Esophagus muscularis mucosa (tissue), 4 donors: ENCODE results near the gene DGKG. TPM values are rescaled to one million over a fixed set of nuclear protein-coding genes. Genes with fewer than 3 reads are reported as not detected.

Experiments used
- DNase-seq: peaks from one replicate; pipeline ENCODE4 v3.0.0-alpha.2; 2017; ENCODE audit errors: extremely low spot score
- H3K27ac ChIP-seq, 4 donors: fragments of 200-600 bp; sonication (generic); replicated peaks in 1 of 4; 1 replicate in 3 of 4; 2 replicates in 1 of 4; pipeline ENCODE4 v1.5.1; 2016 to 2019; ENCODE audit warnings: mild to moderate bottlenecking in 1 of 4
- H3K27me3 ChIP-seq, 4 donors: fragments of 200-600 bp; sonication (generic); one replicate each; pipeline versions ENCODE4 v1.5.1 to v1.6.0; 2016 to 2019
- H3K36me3 ChIP-seq, 4 donors: fragments of 200-600 bp; sonication (generic); one replicate each; pipeline ENCODE4 v1.5.1; 2016 to 2019
- H3K4me1 ChIP-seq, 4 donors: fragments of 200-600 bp; sonication (generic); one replicate each; pipeline ENCODE4 v1.5.1; 2016 to 2019
- H3K4me3 ChIP-seq, 4 donors: fragments of 200-600 bp; sonication (generic); 1 replicate in 2 of 4; 2 replicates in 2 of 4; pipeline ENCODE4 v1.5.1; 2016 to 2019; ENCODE audit warnings: mild to moderate bottlenecking in 4 of 4, moderate library complexity in 1 of 4
- H3K9me3 ChIP-seq, 4 donors: fragments of 200-600 bp; sonication (generic); 1 replicate in 3 of 4; 2 replicates in 1 of 4; pipeline ENCODE4 v1.5.1; 2016 to 2019
- EP300 ChIP-seq: sonication (generic); formaldehyde crosslinking; IDR thresholded peaks from one replicate; pipeline ENCODE4 v1.6.1; 2017; ENCODE audit warnings: antibody characterized with exemption
- POLR2A ChIP-seq: fragments of 450-650 bp; IDR thresholded peaks from one replicate; pipeline ENCODE4 v1.6.1; 2017; ENCODE audit warnings: antibody characterized with exemption, moderate library complexity, mild to moderate bottlenecking, low read depth
- POLR2AphosphoS5 ChIP-seq, 2 donors: sonication (generic); formaldehyde crosslinking; IDR thresholded peaks; one replicate each; pipeline ENCODE4 v1.6.1; 2017; ENCODE audit warnings: antibody characterized with exemption in 2 of 2
- WGBS: methylation state at CpG from one replicate; pipeline ENCODE4 v1.1.5; 2018; 5-methylcytosine and 5-hydroxymethylcytosine counted together
- intact Hi-C: fragments of 100-400 bp; cut with DNase I; formaldehyde crosslinking; loops from one replicate; pipeline ENCODE4 v1.15.1; 2023
- total RNA-seq, 4 donors: library from RNA; depleted of rRNA; stranded (reverse); fragments of >200 nt; gene quantifications; one replicate each; pipeline versions ENCODE4 v1.1.0 to v1.2.1, GENCODE V29; 2016
- TF ChIP-seq, protein P1 (sequence below), 3 experiments: fragments of 200-600 bp in 2 of 3; fragments of 450-650 bp in 1 of 3; sonication (generic) in 2 of 3; IDR thresholded peaks; one replicate each; pipeline ENCODE4 v1.5.1; 2017 to 2019; ENCODE audit warnings: antibody characterized with exemption in 3 of 3, mild to moderate bottlenecking in 2 of 3, moderate library complexity in 1 of 3

The DGKG gene
- total RNA-seq, 4 donors from 2014 or later, result 75.0 to 169 (median 104) TPM

DNA sequence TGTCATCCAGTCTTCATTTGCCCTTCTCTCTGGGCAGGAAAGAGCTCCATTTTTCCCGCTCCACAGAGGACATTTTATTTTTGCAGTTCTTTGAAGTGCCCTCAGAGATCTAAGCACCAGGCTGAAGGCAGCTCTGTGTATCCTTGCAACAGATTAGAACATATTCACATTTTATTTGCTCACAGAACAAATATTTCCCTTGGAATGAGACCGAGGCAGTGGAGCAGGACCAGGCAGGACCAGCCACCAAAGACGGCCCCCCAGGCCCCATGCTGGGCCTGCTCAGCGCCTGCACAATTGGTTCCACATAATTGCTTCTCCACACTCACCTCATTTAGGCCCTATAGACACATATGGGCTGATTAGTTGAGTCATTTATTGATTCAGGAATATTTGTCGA, 237.4 kb downstream of the DGKG start:
- H3K36me3 ChIP-seq, result no peaks in the 10 kb centered on the region
- no peak for DNase-seq
- no peaks in the 10 kb centered on the region for H3K4me1 ChIP-seq
- no peak overlapping the region for H3K27ac ChIP-seq
- WGBS, result 88% methylated on average over 5 of the region's 5 CpGs
- no peaks in the 10 kb centered on the region for H3K9me3 ChIP-seq
- H3K4me3 ChIP-seq, result no peak overlapping the region
- TF ChIP-seq, protein P1, sequence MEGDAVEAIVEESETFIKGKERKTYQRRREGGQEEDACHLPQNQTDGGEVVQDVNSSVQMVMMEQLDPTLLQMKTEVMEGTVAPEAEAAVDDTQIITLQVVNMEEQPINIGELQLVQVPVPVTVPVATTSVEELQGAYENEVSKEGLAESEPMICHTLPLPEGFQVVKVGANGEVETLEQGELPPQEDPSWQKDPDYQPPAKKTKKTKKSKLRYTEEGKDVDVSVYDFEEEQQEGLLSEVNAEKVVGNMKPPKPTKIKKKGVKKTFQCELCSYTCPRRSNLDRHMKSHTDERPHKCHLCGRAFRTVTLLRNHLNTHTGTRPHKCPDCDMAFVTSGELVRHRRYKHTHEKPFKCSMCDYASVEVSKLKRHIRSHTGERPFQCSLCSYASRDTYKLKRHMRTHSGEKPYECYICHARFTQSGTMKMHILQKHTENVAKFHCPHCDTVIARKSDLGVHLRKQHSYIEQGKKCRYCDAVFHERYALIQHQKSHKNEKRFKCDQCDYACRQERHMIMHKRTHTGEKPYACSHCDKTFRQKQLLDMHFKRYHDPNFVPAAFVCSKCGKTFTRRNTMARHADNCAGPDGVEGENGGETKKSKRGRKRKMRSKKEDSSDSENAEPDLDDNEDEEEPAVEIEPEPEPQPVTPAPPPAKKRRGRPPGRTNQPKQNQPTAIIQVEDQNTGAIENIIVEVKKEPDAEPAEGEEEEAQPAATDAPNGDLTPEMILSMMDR (IDR thresholded peaks at IDR 0.05), result no peak
- TF ChIP-seq EP300, result no peak
- TF ChIP-seq POLR2AphosphoS5 (IDR thresholded peaks at IDR 0.05), result no peak
- no peak for TF ChIP-seq POLR2A
- no peaks in the 10 kb centered on the region for H3K27me3 ChIP-seq
- intact Hi-C loops, result no loop called here

- TF ChIP-seq EP300 (no peak), POLR2AphosphoS5 (IDR thresholded peaks at IDR 0.05) (no peak), POLR2A (no peak)
- TF ChIP-seq, protein P1 (IDR thresholded peaks at IDR 0.05), result no peak
- no peaks in the 10 kb centered on the region for H3K27me3 ChIP-seq
- intact Hi-C loops, result no loop called here
- no peaks in the 10 kb centered on the region for H3K9me3 ChIP-seq
- no peaks in the 10 kb centered on the region for H3K36me3 ChIP-seq
- H3K4me1 ChIP-seq, result no peaks in the 10 kb centered on the region
- no peak for DNase-seq
- 71% methylated on average over 5 of the region's 5 CpGs for WGBS
- no peak overlapping the region for H3K27ac ChIP-seq
- H3K4me3 ChIP-seq, result no peak overlapping the region
Measured at GRCh38 chr3:186123012-186123411, 239.0 kb downstream of the DGKG start.

- Histone ChIP-seq H3K9me3 (no peaks in the 10 kb centered on the region), H3K27ac (no peak overlapping the region), H3K27me3 (no peaks in the 10 kb centered on the region), H3K4me1 (no peaks in the 10 kb centered on the region), H3K4me3 (no peak overlapping the region), H3K36me3 (no peaks in the 10 kb centered on the region)
- 24% methylated on average over 2 of the region's 2 CpGs for WGBS
- intact Hi-C loops, result no loop called here
- TF ChIP-seq, protein P1 (IDR thresholded peaks at IDR 0.05), result no peak
- TF ChIP-seq EP300 (no peak), POLR2A (no peak), POLR2AphosphoS5 (IDR thresholded peaks at IDR 0.05) (no peak)
- no peak for DNase-seq
Measured at GRCh38 chr3:186121968-186122367, 240.1 kb downstream of the DGKG start.

DNA sequence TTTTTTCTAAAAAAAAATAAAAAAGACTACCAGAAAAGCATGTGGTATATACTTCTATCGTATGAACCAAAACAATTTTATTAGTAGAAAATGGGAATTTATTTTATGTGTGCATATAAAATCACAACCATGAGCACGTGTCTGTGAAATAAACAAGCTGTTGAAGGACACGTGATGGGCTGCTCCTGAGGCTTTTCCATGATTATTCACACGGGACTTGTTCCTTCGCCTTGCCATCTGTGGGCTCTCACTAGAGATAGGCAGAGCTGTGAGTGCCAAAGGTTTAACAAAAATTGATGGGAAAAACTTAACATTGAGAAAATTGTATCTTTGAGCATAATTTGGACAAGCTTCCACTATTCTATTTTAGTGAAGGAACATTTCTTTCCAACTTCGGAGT, 240.8 kb downstream of the DGKG start:
- no peaks in the 10 kb centered on the region for H3K36me3 ChIP-seq
- H3K27ac ChIP-seq, result no peak overlapping the region
- no peaks in the 10 kb centered on the region for H3K4me1 ChIP-seq
- H3K4me3 ChIP-seq, result no peak overlapping the region
- WGBS, result 54% methylated on average over 6 of the region's 6 CpGs
- intact Hi-C loops, result no loop called here
- no peak for DNase-seq
- no peaks in the 10 kb centered on the region for H3K9me3 ChIP-seq
- no peaks in the 10 kb centered on the region for H3K27me3 ChIP-seq
- TF ChIP-seq EP300 (no peak), POLR2A (no peak), POLR2AphosphoS5 (IDR thresholded peaks at IDR 0.05) (no peak)
- TF ChIP-seq, protein P1 (IDR thresholded peaks at IDR 0.05), result no peak

DNA sequence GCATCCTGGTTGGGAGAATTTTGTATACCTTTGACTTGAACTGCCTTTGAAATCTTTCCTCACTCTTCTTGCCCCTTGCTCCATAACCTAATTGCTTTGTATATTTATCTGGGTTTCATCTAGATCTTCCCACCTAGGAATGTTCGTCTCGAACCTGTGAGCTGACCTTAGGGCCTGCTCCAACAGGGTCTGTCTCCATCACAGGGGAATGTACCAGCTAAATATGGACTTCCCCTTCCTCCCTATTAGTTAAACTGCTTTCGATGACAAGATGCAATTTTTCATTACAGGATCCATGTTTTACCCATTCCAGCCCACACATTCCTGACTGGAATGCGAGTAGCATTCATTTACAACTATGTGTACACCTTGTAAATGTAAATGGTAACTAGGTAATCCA, 242.5 kb downstream of the DGKG start:
- H3K27me3 ChIP-seq, result no peaks in the 10 kb centered on the region
- H3K4me1 ChIP-seq, result no peaks in the 10 kb centered on the region
- H3K36me3 ChIP-seq, result no peaks in the 10 kb centered on the region
- 67% methylated on average over 4 of the region's 4 CpGs for WGBS
- TF ChIP-seq POLR2AphosphoS5 (IDR thresholded peaks at IDR 0.05) (no peak), POLR2A (no peak), EP300 (no peak)
- TF ChIP-seq, protein P1 (IDR thresholded peaks at IDR 0.05), result no peak
- no peaks in the 10 kb centered on the region for H3K9me3 ChIP-seq
- H3K4me3 ChIP-seq, result no peak overlapping the region
- DNase-seq, result no peak
- H3K27ac ChIP-seq, result no peak overlapping the region
- intact Hi-C loops, result no loop called here
